Caco-2 (cell line): ENCODE measurements around the gene CBARP. TPM values are rescaled to one million over a fixed set of nuclear protein-coding genes. Genes with fewer than 3 reads are reported as not detected.

Source experiments
- BruUV-seq: library from RNA; stranded (reverse); fragments of 400-500 nt; replicated peaks from 2 replicates; lab custom pipeline; 2021; lab: Mats Ljungman, UMichigan
- CTCF ChIA-PET: fragments of 300-600 bp; sonication (Branson Sonifier 250); formaldehyde crosslinking; loops from one replicate; lab custom pipeline; 2022; ENCODE audit warnings: antibody characterized with exemption; lab: Charles Lee
- POLR2A ChIA-PET: fragments of 300-600 bp; sonication (Branson Sonifier 250); formaldehyde crosslinking; loops from one replicate; lab custom pipeline; 2022; ENCODE audit warnings: antibody characterized with exemption; lab: Charles Lee
- DNase-seq, 2 experiments: peaks; one replicate each; pipeline versions ENCODE4 v3.0.0 to v3.0.0-alpha.2; 2020 to 2022
- H3K27me3 ChIP-seq: replicated peaks from 2 replicates; pipeline ENCODE4 v1.6.0; 2011; ENCODE audit warnings: low read length; ENCODE audit not compliant: control insufficient read depth, insufficient read depth
- H3K36me3 ChIP-seq: 2 replicates; pipeline ENCODE4 v1.5.1; 2011; ENCODE audit warnings: low read length; ENCODE audit not compliant: control insufficient read depth, insufficient read depth
- H3K4me1 ChIP-seq: fragments of 250-450 bp; sonication (Bioruptor Pico); 2 replicates; pipeline ENCODE4 v1.5.1; 2020; ENCODE audit warnings: mild to moderate bottlenecking
- H3K4me3 ChIP-seq: 2 replicates; pipeline ENCODE4 v1.5.1; 2011; ENCODE audit warnings: low read depth, mild to moderate bottlenecking, control low read depth, low read length
- H3K9me3 ChIP-seq: fragments of 250-450 bp; sonication (Bioruptor Pico); 2 replicates; pipeline ENCODE4 v1.5.1; 2020; ENCODE audit warnings: mild to moderate bottlenecking, moderate library complexity
- H3K27ac Mint-ChIP-seq: one replicate; pipeline ENCODE4 v1.8.0; 2022; ENCODE audit warnings: mixed read lengths; ENCODE audit not compliant: unreplicated experiment
- H3K27me3 Mint-ChIP-seq: one replicate; pipeline ENCODE4 v1.8.0; 2022; ENCODE audit warnings: mixed read lengths; ENCODE audit not compliant: insufficient read depth, unreplicated experiment
- H3K36me3 Mint-ChIP-seq: one replicate; pipeline ENCODE4 v1.8.0; 2022; ENCODE audit warnings: mild to moderate bottlenecking, mixed read lengths; ENCODE audit not compliant: insufficient read depth, unreplicated experiment
- H3K4me1 Mint-ChIP-seq: one replicate; pipeline ENCODE4 v1.8.0; 2022; ENCODE audit warnings: low read depth, mixed read lengths; ENCODE audit not compliant: unreplicated experiment
- H3K4me3 Mint-ChIP-seq: one replicate; pipeline ENCODE4 v1.8.0; 2022; ENCODE audit warnings: mild to moderate bottlenecking, moderate library complexity, mixed read lengths; ENCODE audit not compliant: unreplicated experiment
- H3K9me3 Mint-ChIP-seq: one replicate; pipeline ENCODE4 v1.8.0; 2022; ENCODE audit warnings: mixed read lengths; ENCODE audit not compliant: unreplicated experiment
- intact Hi-C: fragments of 100-400 bp; cut with micrococcal nuclease; formaldehyde crosslinking; loops from one replicate; pipeline ENCODE4 v1.10.0; 2022; ENCODE audit not compliant: unreplicated experiment
- total RNA-seq: library from RNA; stranded (reverse); gene quantifications from 2 replicates; pipeline ENCODE4 v1.2.3, GENCODE V29; 2022
- TF ChIP-seq, protein P1 (sequence below), 2 experiments: fragments of 200-600 bp in 1 of 2; IDR thresholded peaks; 1 replicate in 1 of 2; 2 replicates in 1 of 2; pipeline versions ENCODE4 v1.5.1 to v1.8.0; 2011 to 2022; ENCODE audit warnings: antibody characterized with exemption in 1 of 2, control low read depth in 1 of 2, inconsistent platforms in 1 of 2, low read depth in 1 of 2, low read length in 1 of 2, mild to moderate bottlenecking in 1 of 2, moderate library complexity in 1 of 2; ENCODE audit not compliant: insufficient read depth in 1 of 2, severe bottlenecking in 1 of 2, unreplicated experiment in 1 of 2

CBARP gene
- total RNA-seq, 1 experiment from 2014 or later, result 7.3 TPM

GRCh38 chr19:1182727-1183126 is 55.1 kb downstream of the CBARP start:
- Mint-ChIP-seq H3K36me3 (peaks cover 15% of the 10 kb centered on the region), H3K27ac (peak overlapping the region; percentile 71), H3K4me1 (peaks cover 19% of the 10 kb centered on the region), H3K27me3 (no peaks in the 10 kb centered on the region), H3K4me3 (no peak overlapping the region), H3K9me3 (no peaks in the 10 kb centered on the region)
- POLR2A ChIA-PET, result no interaction called here
- intact Hi-C loops, result no loop called here
- TF ChIP-seq, protein P1, sequence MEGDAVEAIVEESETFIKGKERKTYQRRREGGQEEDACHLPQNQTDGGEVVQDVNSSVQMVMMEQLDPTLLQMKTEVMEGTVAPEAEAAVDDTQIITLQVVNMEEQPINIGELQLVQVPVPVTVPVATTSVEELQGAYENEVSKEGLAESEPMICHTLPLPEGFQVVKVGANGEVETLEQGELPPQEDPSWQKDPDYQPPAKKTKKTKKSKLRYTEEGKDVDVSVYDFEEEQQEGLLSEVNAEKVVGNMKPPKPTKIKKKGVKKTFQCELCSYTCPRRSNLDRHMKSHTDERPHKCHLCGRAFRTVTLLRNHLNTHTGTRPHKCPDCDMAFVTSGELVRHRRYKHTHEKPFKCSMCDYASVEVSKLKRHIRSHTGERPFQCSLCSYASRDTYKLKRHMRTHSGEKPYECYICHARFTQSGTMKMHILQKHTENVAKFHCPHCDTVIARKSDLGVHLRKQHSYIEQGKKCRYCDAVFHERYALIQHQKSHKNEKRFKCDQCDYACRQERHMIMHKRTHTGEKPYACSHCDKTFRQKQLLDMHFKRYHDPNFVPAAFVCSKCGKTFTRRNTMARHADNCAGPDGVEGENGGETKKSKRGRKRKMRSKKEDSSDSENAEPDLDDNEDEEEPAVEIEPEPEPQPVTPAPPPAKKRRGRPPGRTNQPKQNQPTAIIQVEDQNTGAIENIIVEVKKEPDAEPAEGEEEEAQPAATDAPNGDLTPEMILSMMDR (IDR thresholded peaks at IDR 0.05; ENCODE audit: insufficient read depth in 1 of 2, low read depth in 1 of 2, low read length in 1 of 2, severe bottlenecking in 1 of 2, unreplicated experiment in 1 of 2), result no peak
- H3K9me3 ChIP-seq, result no peaks in the 10 kb centered on the region
- no peak for DNase-seq
- BruUV-seq, result no TSS peak
- peaks cover 44% of the 10 kb centered on the region for H3K4me1 ChIP-seq
- no peaks in the 10 kb centered on the region for H3K36me3 ChIP-seq
- CTCF ChIA-PET, result no interaction called here
- H3K27me3 ChIP-seq, result no peaks in the 10 kb centered on the region
- H3K4me3 ChIP-seq, result no peak overlapping the region

DNA sequence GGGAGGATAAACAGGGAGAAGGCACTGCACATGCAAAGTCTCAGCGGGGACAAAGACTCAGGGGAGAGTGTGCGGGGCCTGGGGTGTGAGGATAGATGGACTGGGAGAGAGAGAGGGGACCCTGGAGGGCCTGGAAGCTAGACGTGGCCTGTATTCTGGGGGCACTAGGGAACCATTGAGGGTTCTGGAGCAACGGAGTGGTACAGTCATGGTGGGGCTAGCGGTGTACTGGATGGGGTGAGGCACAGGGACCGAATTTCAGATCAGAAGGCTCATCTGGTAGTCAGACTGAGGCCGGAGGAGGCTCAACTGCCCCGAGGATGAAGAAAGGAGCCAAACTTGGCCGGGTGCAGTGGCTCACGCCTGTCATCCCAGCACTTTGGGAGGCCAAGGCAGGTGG is 55.7 kb downstream of the CBARP start:
- no peak for DNase-seq
- CTCF ChIA-PET, result interaction anchor here (0.9 kb wide), 1 partner anchor 78 kb away, joined by 3 read pairs; the partner anchor contains the start of gene GPX4
- peak overlapping the region; percentile 20 for H3K4me3 Mint-ChIP-seq

GRCh38 chr19:1181606-1182005 is 56.2 kb downstream of the CBARP start:
- POLR2A ChIA-PET, result interaction anchor here (0.6 kb wide), 1 partner anchor 87 kb away, joined by 3 read pairs; the partner anchor contains the start of gene CIRBP
- Mint-ChIP-seq H3K4me3 (peak overlapping the region; percentile 20), H3K27me3 (no peaks in the 10 kb centered on the region), H3K36me3 (peaks cover 15% of the 10 kb centered on the region), H3K27ac (peak overlapping the region; percentile 98), H3K9me3 (no peaks in the 10 kb centered on the region), H3K4me1 (peaks cover 19% of the 10 kb centered on the region)
- peak; percentile 78 to 83 for DNase-seq
- CTCF ChIA-PET, result interaction anchor here (0.9 kb wide), 1 partner anchor 78 kb away, joined by 3 read pairs; the partner anchor contains the start of gene GPX4
- no peaks in the 10 kb centered on the region for H3K27me3 ChIP-seq
- H3K4me1 ChIP-seq, result peaks cover 44% of the 10 kb centered on the region
- no TSS peak for BruUV-seq
- H3K9me3 ChIP-seq, result no peaks in the 10 kb centered on the region
- TF ChIP-seq, protein P1 (IDR thresholded peaks at IDR 0.05; ENCODE audit: insufficient read depth in 1 of 2, low read depth in 1 of 2, low read length in 1 of 2, severe bottlenecking in 1 of 2, unreplicated experiment in 1 of 2), result no peak
- H3K4me3 ChIP-seq, result no peak overlapping the region
- H3K36me3 ChIP-seq, result no peaks in the 10 kb centered on the region
- intact Hi-C loops, result no loop called here

More for the DNA sequence above, 55.7 kb downstream of the CBARP start:
- H3K27me3 ChIP-seq, result no peaks in the 10 kb centered on the region
- Mint-ChIP-seq H3K9me3 (no peaks in the 10 kb centered on the region), H3K27ac (peak overlapping the region; percentile 98), H3K27me3 (no peaks in the 10 kb centered on the region), H3K4me1 (peaks cover 19% of the 10 kb centered on the region), H3K36me3 (peaks cover 15% of the 10 kb centered on the region)
- TF ChIP-seq, protein P1 (IDR thresholded peaks at IDR 0.05; ENCODE audit: insufficient read depth in 1 of 2, low read depth in 1 of 2, low read length in 1 of 2, severe bottlenecking in 1 of 2, unreplicated experiment in 1 of 2), result no peak
- intact Hi-C loops, result no loop called here
- POLR2A ChIA-PET, result interaction anchor here (0.5 kb wide), 1 partner anchor 56 kb away, joined by 5 read pairs; no protein-coding TSS in a partner anchor
- no peaks in the 10 kb centered on the region for H3K9me3 ChIP-seq
- no peaks in the 10 kb centered on the region for H3K36me3 ChIP-seq
- peaks cover 44% of the 10 kb centered on the region for H3K4me1 ChIP-seq
- H3K4me3 ChIP-seq, result no peak overlapping the region
- no TSS peak for BruUV-seq

Other genes starting within 250 kb of the CBARP start
- gene GRIN3B, start 237.6 kb downstream of the CBARP start, total RNA-seq, result 0.41 and 0.49 TPM in 2 replicates
- 148 and 154 TPM in 2 replicates for gene TMEM259, start 216.9 kb downstream of the CBARP start, total RNA-seq
- gene RNU6-2, start 216.5 kb downstream of the CBARP start, total RNA-seq, result not detected in 2 replicates
- 194 and 221 TPM in 2 replicates for gene CNN2, start 211.4 kb downstream of the CBARP start, total RNA-seq
- gene ABCA7, start 197.9 kb downstream of the CBARP start, total RNA-seq, result 43.5 and 45.9 TPM in 2 replicates
- 38.6 and 43.3 TPM in 2 replicates for gene ARHGAP45, start 170.8 kb downstream of the CBARP start, total RNA-seq
- gene POLR2E, start 142.6 kb downstream of the CBARP start, total RNA-seq, result 264 and 272 TPM in 2 replicates
- gene GPX4, start 134.0 kb downstream of the CBARP start, total RNA-seq, result 500 and 546 TPM in 2 replicates
- gene SBNO2, start 63.7 kb downstream of the CBARP start, total RNA-seq, result 37.3 and 41.2 TPM in 2 replicates
- gene STK11, start 32.2 kb downstream of the CBARP start, total RNA-seq, result 56.7 and 58.1 TPM in 2 replicates
- 126 and 140 TPM in 2 replicates for gene ATP5F1D, start 3.7 kb upstream of the CBARP start, total RNA-seq
- gene MIDN, start 10.6 kb upstream of the CBARP start, total RNA-seq, result 125 and 128 TPM in 2 replicates
- gene CIRBP, start 31.3 kb upstream of the CBARP start, total RNA-seq, result 289 and 331 TPM in 2 replicates
- 51.0 and 56.3 TPM in 2 replicates for gene FAM174C, start 37.5 kb upstream of the CBARP start, total RNA-seq
- gene EFNA2, start 47.9 kb upstream of the CBARP start, total RNA-seq, result 18.6 and 20.6 TPM in 2 replicates
- 111 and 114 TPM in 2 replicates for gene NDUFS7, start 145.9 kb upstream of the CBARP start, total RNA-seq
- gene GAMT, start 163.5 kb upstream of the CBARP start, total RNA-seq, result 67.3 and 75.7 TPM in 2 replicates
- 165 and 180 TPM in 2 replicates for gene DAZAP1, start 169.6 kb upstream of the CBARP start, total RNA-seq
- 1,192 and 1,341 TPM in 2 replicates for gene RPS15, start 200.4 kb upstream of the CBARP start, total RNA-seq
- 9.5 and 11.3 TPM in 2 replicates for gene APC2, start 212.1 kb upstream of the CBARP start, total RNA-seq
- gene C19orf25, start 241.2 kb upstream of the CBARP start, total RNA-seq, result 41.9 and 45.4 TPM in 2 replicates